HL-60 (cell line): ENCODE measurements around the gene DMAC2L.

Source experiments
- GABPA ChIP-seq: IDR thresholded peaks from 2 replicates; pipeline ENCODE4 v1.6.1; 2012; ENCODE audit warnings: low read depth
- POLR2AphosphoS5 ChIP-seq: IDR thresholded peaks from 2 replicates; pipeline ENCODE4 v1.6.1; 2012; ENCODE audit warnings: low read depth
- REST ChIP-seq: IDR thresholded peaks from 2 replicates; pipeline ENCODE4 v1.6.1; 2012; ENCODE audit warnings: low read depth; ENCODE audit not compliant: insufficient replicate concordance
- TF ChIP-seq, protein P1 (sequence below): IDR thresholded peaks from one replicate; pipeline ENCODE4 v1.5.1; 2011; ENCODE audit warnings: low read length, control low read depth, inconsistent platforms; ENCODE audit not compliant: insufficient read depth

- TF ChIP-seq POLR2AphosphoS5 (no peak), REST (no peak), GABPA (no peak)
- TF ChIP-seq, protein P1, sequence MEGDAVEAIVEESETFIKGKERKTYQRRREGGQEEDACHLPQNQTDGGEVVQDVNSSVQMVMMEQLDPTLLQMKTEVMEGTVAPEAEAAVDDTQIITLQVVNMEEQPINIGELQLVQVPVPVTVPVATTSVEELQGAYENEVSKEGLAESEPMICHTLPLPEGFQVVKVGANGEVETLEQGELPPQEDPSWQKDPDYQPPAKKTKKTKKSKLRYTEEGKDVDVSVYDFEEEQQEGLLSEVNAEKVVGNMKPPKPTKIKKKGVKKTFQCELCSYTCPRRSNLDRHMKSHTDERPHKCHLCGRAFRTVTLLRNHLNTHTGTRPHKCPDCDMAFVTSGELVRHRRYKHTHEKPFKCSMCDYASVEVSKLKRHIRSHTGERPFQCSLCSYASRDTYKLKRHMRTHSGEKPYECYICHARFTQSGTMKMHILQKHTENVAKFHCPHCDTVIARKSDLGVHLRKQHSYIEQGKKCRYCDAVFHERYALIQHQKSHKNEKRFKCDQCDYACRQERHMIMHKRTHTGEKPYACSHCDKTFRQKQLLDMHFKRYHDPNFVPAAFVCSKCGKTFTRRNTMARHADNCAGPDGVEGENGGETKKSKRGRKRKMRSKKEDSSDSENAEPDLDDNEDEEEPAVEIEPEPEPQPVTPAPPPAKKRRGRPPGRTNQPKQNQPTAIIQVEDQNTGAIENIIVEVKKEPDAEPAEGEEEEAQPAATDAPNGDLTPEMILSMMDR = no peak
Observed at GRCh38 chr14:50373959-50374358, 61.8 kb downstream of the DMAC2L start.
